ENCODE results near the gene ARHGEF28.

ARHGEF28 gene

GRCh38 chr5:73896097-73896496, 270.1 kb downstream of the ARHGEF28 start:
- DNase-seq (ENCODE audit: low spot score in 2 of 2) (no peak), ATAC-seq (replicated peaks; ENCODE audit: extremely low read depth, poor library complexity, severe bottlenecking) (no peak)
- Mint-ChIP-seq H3K27me3 (peaks cover 13% of the 10 kb centered on the region), H3K4me1 (no peaks in the 10 kb centered on the region), H3K36me3 (ENCODE audit: insufficient read depth) (peaks cover 2% of the 10 kb centered on the region), H3K9me3 (no peaks in the 10 kb centered on the region), H3K27ac (ENCODE audit: low read depth) (peak overlapping the region; percentile 9), H3K4me3 (no peak overlapping the region)

GRCh38 chr5:73896668-73897067, 270.7 kb downstream of the ARHGEF28 start:
- DNase-seq (ENCODE audit: low spot score in 2 of 2) (no peak), ATAC-seq (replicated peaks; ENCODE audit: extremely low read depth, poor library complexity, severe bottlenecking) (no peak)
- Mint-ChIP-seq H3K27me3 (peaks cover 19% of the 10 kb centered on the region), H3K36me3 (ENCODE audit: insufficient read depth) (peaks cover 2% of the 10 kb centered on the region), H3K9me3 (no peaks in the 10 kb centered on the region), H3K27ac (ENCODE audit: low read depth) (no peak overlapping the region), H3K4me3 (no peak overlapping the region), H3K4me1 (no peaks in the 10 kb centered on the region)

GRCh38 chr5:73897893-73898292, 271.9 kb downstream of the ARHGEF28 start:
- Mint-ChIP-seq H3K27me3 (peaks cover 21% of the 10 kb centered on the region), H3K9me3 (no peaks in the 10 kb centered on the region), H3K4me3 (no peak overlapping the region), H3K27ac (ENCODE audit: low read depth) (no peak overlapping the region), H3K4me1 (no peaks in the 10 kb centered on the region), H3K36me3 (ENCODE audit: insufficient read depth) (peaks cover 2% of the 10 kb centered on the region)
- ATAC-seq (replicated peaks; ENCODE audit: extremely low read depth, poor library complexity, severe bottlenecking): no peak
- DNase-seq (ENCODE audit: low spot score in 2 of 2): no peak

- H3K27ac Mint-ChIP-seq (ENCODE audit: low read depth): no peak overlapping the region
- no peak overlapping the region for H3K4me3 Mint-ChIP-seq
- H3K36me3 Mint-ChIP-seq (ENCODE audit: insufficient read depth): peaks cover 2% of the 10 kb centered on the region
- no peaks in the 10 kb centered on the region for H3K4me1 Mint-ChIP-seq
- ATAC-seq (replicated peaks; ENCODE audit: extremely low read depth, poor library complexity, severe bottlenecking) (no peak), DNase-seq (ENCODE audit: low spot score in 2 of 2) (no peak)
- H3K27me3 Mint-ChIP-seq: peaks cover 21% of the 10 kb centered on the region
- no peaks in the 10 kb centered on the region for H3K9me3 Mint-ChIP-seq
Measured at GRCh38 chr5:73899055-73899454, 273.1 kb downstream of the ARHGEF28 start.

GRCh38 chr5:73899916-73900315, 273.9 kb downstream of the ARHGEF28 start:
- Mint-ChIP-seq H3K27me3 (peaks cover 21% of the 10 kb centered on the region), H3K27ac (ENCODE audit: low read depth) (no peak overlapping the region), H3K4me3 (no peak overlapping the region), H3K36me3 (ENCODE audit: insufficient read depth) (peaks cover 2% of the 10 kb centered on the region), H3K4me1 (no peaks in the 10 kb centered on the region), H3K9me3 (no peaks in the 10 kb centered on the region)
- DNase-seq (ENCODE audit: low spot score in 2 of 2): no peak
- ATAC-seq (replicated peaks; ENCODE audit: extremely low read depth, poor library complexity, severe bottlenecking): no peak

GRCh38 chr5:73900566-73900965, 274.6 kb downstream of the ARHGEF28 start:
- Mint-ChIP-seq H3K9me3 (no peaks in the 10 kb centered on the region), H3K27me3 (peaks cover 21% of the 10 kb centered on the region), H3K4me1 (no peaks in the 10 kb centered on the region), H3K27ac (ENCODE audit: low read depth) (no peak overlapping the region), H3K4me3 (no peak overlapping the region), H3K36me3 (ENCODE audit: insufficient read depth) (peaks cover 2% of the 10 kb centered on the region)
- DNase-seq (ENCODE audit: low spot score in 2 of 2) (no peak), ATAC-seq (replicated peaks; ENCODE audit: extremely low read depth, poor library complexity, severe bottlenecking) (no peak)

- no peak overlapping the region for H3K4me3 Mint-ChIP-seq
- DNase-seq (ENCODE audit: low spot score in 2 of 2) (no peak), ATAC-seq (replicated peaks; ENCODE audit: extremely low read depth, poor library complexity, severe bottlenecking) (no peak)
- H3K4me1 Mint-ChIP-seq: no peaks in the 10 kb centered on the region
- peaks cover 21% of the 10 kb centered on the region for H3K27me3 Mint-ChIP-seq
- no peak overlapping the region for H3K27ac Mint-ChIP-seq (ENCODE audit: low read depth)
- no peaks in the 10 kb centered on the region for H3K9me3 Mint-ChIP-seq
- H3K36me3 Mint-ChIP-seq (ENCODE audit: insufficient read depth): no peaks in the 10 kb centered on the region
Measured at GRCh38 chr5:73901043-73901442, 275.0 kb downstream of the ARHGEF28 start.

- Mint-ChIP-seq H3K4me3 (no peak overlapping the region), H3K36me3 (ENCODE audit: insufficient read depth) (no peaks in the 10 kb centered on the region), H3K27me3 (peaks cover 21% of the 10 kb centered on the region), H3K27ac (ENCODE audit: low read depth) (no peak overlapping the region), H3K9me3 (no peaks in the 10 kb centered on the region), H3K4me1 (no peaks in the 10 kb centered on the region)
- ATAC-seq (replicated peaks; ENCODE audit: extremely low read depth, poor library complexity, severe bottlenecking) (no peak), DNase-seq (ENCODE audit: low spot score in 2 of 2) (no peak)
Measured at GRCh38 chr5:73901455-73901854, 275.5 kb downstream of the ARHGEF28 start.

GRCh38 chr5:73902327-73903051, 276.5 kb downstream of the ARHGEF28 start:
- no peak overlapping the region for H3K4me3 Mint-ChIP-seq
- no peaks in the 10 kb centered on the region for H3K36me3 Mint-ChIP-seq (ENCODE audit: insufficient read depth)
- ATAC-seq (replicated peaks; ENCODE audit: extremely low read depth, poor library complexity, severe bottlenecking) (no peak), DNase-seq (ENCODE audit: low spot score in 2 of 2) (peak in 1 of 2 donors; percentile 13)
- H3K4me1 Mint-ChIP-seq: no peaks in the 10 kb centered on the region
- H3K27me3 Mint-ChIP-seq: peaks cover 21% of the 10 kb centered on the region
- no peaks in the 10 kb centered on the region for H3K9me3 Mint-ChIP-seq
- H3K27ac Mint-ChIP-seq (ENCODE audit: low read depth): no peak overlapping the region

GRCh38 chr5:73903169-73903568, 277.2 kb downstream of the ARHGEF28 start:
- ATAC-seq (replicated peaks; ENCODE audit: extremely low read depth, poor library complexity, severe bottlenecking): no peak
- H3K9me3 Mint-ChIP-seq: no peaks in the 10 kb centered on the region

GRCh38 chr5:73906277-73906676, 280.3 kb downstream of the ARHGEF28 start:
- DNase-seq (ENCODE audit: low spot score in 2 of 2): no peak
- no peak for ATAC-seq (replicated peaks; ENCODE audit: extremely low read depth, poor library complexity, severe bottlenecking)
- Mint-ChIP-seq H3K4me3 (no peak overlapping the region), H3K4me1 (no peaks in the 10 kb centered on the region), H3K36me3 (ENCODE audit: insufficient read depth) (no peaks in the 10 kb centered on the region), H3K9me3 (no peaks in the 10 kb centered on the region), H3K27me3 (peaks cover 6% of the 10 kb centered on the region), H3K27ac (ENCODE audit: low read depth) (no peak overlapping the region)

More at GRCh38 chr5:73903169-73903568, 277.2 kb downstream of the ARHGEF28 start:
- no peak for DNase-seq (ENCODE audit: low spot score in 2 of 2)
- Mint-ChIP-seq H3K36me3 (ENCODE audit: insufficient read depth) (no peaks in the 10 kb centered on the region), H3K4me1 (no peaks in the 10 kb centered on the region), H3K27ac (ENCODE audit: low read depth) (no peak overlapping the region), H3K4me3 (no peak overlapping the region), H3K27me3 (peaks cover 21% of the 10 kb centered on the region)

- Mint-ChIP-seq H3K36me3 (ENCODE audit: insufficient read depth) (no peaks in the 10 kb centered on the region), H3K27me3 (no peaks in the 10 kb centered on the region), H3K27ac (ENCODE audit: low read depth) (no peak overlapping the region), H3K4me1 (peaks cover 5% of the 10 kb centered on the region), H3K9me3 (no peaks in the 10 kb centered on the region), H3K4me3 (no peak overlapping the region)
- no peak for ATAC-seq (replicated peaks; ENCODE audit: extremely low read depth, poor library complexity, severe bottlenecking)
- no peak for DNase-seq (ENCODE audit: low spot score in 2 of 2)
Measured at GRCh38 chr5:73907164-73907563, 281.2 kb downstream of the ARHGEF28 start.

- DNase-seq (ENCODE audit: low spot score in 2 of 2) (no peak), ATAC-seq (replicated peaks; ENCODE audit: extremely low read depth, poor library complexity, severe bottlenecking) (no peak)
- Mint-ChIP-seq H3K4me1 (peaks cover 6% of the 10 kb centered on the region), H3K4me3 (no peak overlapping the region), H3K36me3 (ENCODE audit: insufficient read depth) (no peaks in the 10 kb centered on the region), H3K9me3 (no peaks in the 10 kb centered on the region), H3K27ac (ENCODE audit: low read depth) (no peak overlapping the region), H3K27me3 (no peaks in the 10 kb centered on the region)
Measured at GRCh38 chr5:73908395-73908794, 282.4 kb downstream of the ARHGEF28 start.

Data from central memory CD8-positive, alpha-beta T cell (primary cell).